Measurements from ENCODE around the gene MALRD1.

MALRD1 gene

GRCh38 chr10:19021162-19021561, 27.4 kb upstream of the MALRD1 start:
- TF ChIP-seq CTCF (IDR thresholded peaks at IDR 0.05; ENCODE audit: low read depth, low read length, missing control alignments), result no peak
- no peak for DNase-seq (ENCODE audit: low read depth)
- in situ Hi-C loops (cut with HindIII; ENCODE audit: low sequenced_read_pairs), result no loop called here
- H3K4me3 ChIP-seq (ENCODE audit: low read depth, low read length), result no peak overlapping the region

- no peak for DNase-seq (ENCODE audit: low read depth)
- in situ Hi-C loops (cut with HindIII; ENCODE audit: low sequenced_read_pairs), result no loop called here
- TF ChIP-seq CTCF (IDR thresholded peaks at IDR 0.05; ENCODE audit: low read depth, low read length, missing control alignments), result no peak
- no peak overlapping the region for H3K4me3 ChIP-seq (ENCODE audit: low read depth, low read length)
Measured at GRCh38 chr10:19024611-19025010, 24.0 kb upstream of the MALRD1 start.

- DNase-seq (ENCODE audit: low read depth), result no peak
- no peak overlapping the region for H3K4me3 ChIP-seq (ENCODE audit: low read depth, low read length)
- in situ Hi-C loops (cut with HindIII; ENCODE audit: low sequenced_read_pairs), result no loop called here
- no peak for TF ChIP-seq CTCF (IDR thresholded peaks at IDR 0.05; ENCODE audit: low read depth, low read length, missing control alignments)
Measured at GRCh38 chr10:19031763-19032162, 16.8 kb upstream of the MALRD1 start.

- no peak for DNase-seq (ENCODE audit: low read depth)
- H3K4me3 ChIP-seq (ENCODE audit: low read depth, low read length), result no peak overlapping the region
- in situ Hi-C loops (cut with HindIII; ENCODE audit: low sequenced_read_pairs), result no loop called here
- no peak for TF ChIP-seq CTCF (IDR thresholded peaks at IDR 0.05; ENCODE audit: low read depth, low read length, missing control alignments)
Measured at GRCh38 chr10:19033741-19034140, 14.9 kb upstream of the MALRD1 start.

DNA sequence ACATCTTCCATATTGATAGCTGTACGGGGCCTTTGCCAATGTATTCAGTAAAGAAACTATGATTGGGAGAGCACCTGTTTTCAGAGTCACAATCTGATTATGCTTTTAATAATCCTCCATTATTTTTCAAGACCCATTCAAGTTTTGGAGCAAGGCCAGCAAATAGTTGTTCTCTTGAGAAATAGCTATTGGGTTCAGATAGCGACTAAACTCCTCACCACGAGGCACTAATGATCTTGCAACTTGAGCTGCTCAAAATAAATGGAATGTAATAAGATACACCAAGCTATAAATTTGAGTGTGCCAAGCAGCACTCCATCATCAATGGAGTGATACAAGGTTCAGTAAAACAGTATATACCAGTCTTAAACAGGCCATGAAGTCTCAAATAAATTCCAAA, 7.4 kb upstream of the MALRD1 start:
- in situ Hi-C loops (cut with HindIII; ENCODE audit: low sequenced_read_pairs), result no loop called here
- no peak overlapping the region for H3K4me3 ChIP-seq (ENCODE audit: low read depth, low read length)
- no peak for DNase-seq (ENCODE audit: low read depth)
- no peak for TF ChIP-seq CTCF (IDR thresholded peaks at IDR 0.05; ENCODE audit: low read depth, low read length, missing control alignments)

DNA sequence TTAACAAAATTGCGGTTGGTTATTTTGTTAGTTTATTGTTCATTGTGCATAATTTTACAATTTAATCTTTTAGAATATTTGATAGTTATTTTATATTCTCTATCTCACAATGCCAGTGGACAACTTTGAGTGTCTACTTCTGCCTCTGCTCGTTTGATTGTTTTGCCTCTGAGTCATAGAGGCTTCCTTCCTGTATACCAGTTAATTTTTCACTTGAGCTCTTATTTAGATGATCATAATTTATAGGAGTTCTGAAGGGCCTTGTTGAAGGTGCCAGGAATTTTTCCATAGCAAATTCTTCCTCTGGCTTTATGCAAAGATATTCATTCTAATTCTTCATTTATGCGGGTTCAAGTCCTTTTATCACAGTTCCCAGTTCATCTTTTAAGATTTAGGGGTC, 5.2 kb upstream of the MALRD1 start:
- no peak for TF ChIP-seq CTCF (IDR thresholded peaks at IDR 0.05; ENCODE audit: low read depth, low read length, missing control alignments)
- no peak for DNase-seq (ENCODE audit: low read depth)
- in situ Hi-C loops (cut with HindIII; ENCODE audit: low sequenced_read_pairs), result no loop called here
- no peak overlapping the region for H3K4me3 ChIP-seq (ENCODE audit: low read depth, low read length)

- DNase-seq (ENCODE audit: low read depth), result no peak
- in situ Hi-C loops (cut with HindIII; ENCODE audit: low sequenced_read_pairs), result no loop called here
- no peak overlapping the region for H3K4me3 ChIP-seq (ENCODE audit: low read depth, low read length)
- TF ChIP-seq CTCF (IDR thresholded peaks at IDR 0.05; ENCODE audit: low read depth, low read length, missing control alignments), result no peak
Measured at GRCh38 chr10:19046679-19047078, 1.9 kb upstream of the MALRD1 start.
